HepG2 (cell line): ENCODE results near the gene AUTS2. TPM values are rescaled to one million over a fixed set of nuclear protein-coding genes. Genes with fewer than 3 reads are reported as not detected.

ENCODE experiments used
- ATAC-seq: fragments of 200-7000 bp; cut with Tn5 transposase; 3 replicates; pipeline ENCODE4 v1.9.1; 2020; ENCODE audit warnings: mild to moderate bottlenecking, moderate library complexity
- BruUV-seq: library from RNA; stranded (reverse); fragments of 400-500 nt; replicated peaks from 2 replicates; lab custom pipeline; 2021; lab: Mats Ljungman, UMichigan
- CTCF ChIA-PET: fragments of 300-600 bp; formaldehyde crosslinking; extraction: SDS; loops from one replicate; lab custom pipeline; 2021; ENCODE audit warnings: low total read pairs, inconsistent platforms, low intra/inter-chr PET ratio; lab: Yijun Ruan, JAX
- POLR2A ChIA-PET: fragments of 350-600 bp; sonication (Branson Sonifier 250); formaldehyde crosslinking; loops from one replicate; lab custom pipeline; 2020; ENCODE audit warnings: antibody characterized with exemption, inconsistent platforms; lab: Yijun Ruan, JAX
- DNase-seq: peaks from one replicate; pipeline ENCODE4 v3.0.0-alpha.2; 2015; ENCODE audit warnings: low spot score
- FAIRE-seq: peaks from 3 replicates; lab custom pipeline; 2011; peaks lifted over from hg19 to GRCh38; lab: Jason Lieb, UNC
- H2AFZ ChIP-seq: one replicate; pipeline ENCODE4 v1.6.1; 2011; ENCODE audit warnings: low read length, inconsistent platforms
- H3K27ac ChIP-seq: fragments of 300-600 bp; 3 replicates; pipeline ENCODE4 v1.8.0; 2011; ENCODE audit warnings: mixed run types, mild to moderate bottlenecking, mixed read lengths, low read length, inconsistent platforms; ENCODE audit not compliant: insufficient read depth; ENCODE audit errors: extremely low read length
- H3K27me3 ChIP-seq, 2 experiments: fragments of 200-600 bp in 1 of 2; 2 replicates in 1 of 2; 3 replicates in 1 of 2; pipeline versions ENCODE4 v1.6.0 to v1.8.0; 2011; ENCODE audit warnings: low read length in 2 of 2, mild to moderate bottlenecking in 2 of 2, moderate library complexity in 2 of 2, inconsistent platforms in 1 of 2; ENCODE audit not compliant: insufficient read depth in 2 of 2, control insufficient read depth in 1 of 2
- H3K36me3 ChIP-seq, 2 experiments: fragments of 200-600 bp in 1 of 2; replicated peaks in 1 of 2; 2 replicates in 1 of 2; 3 replicates in 1 of 2; pipeline versions ENCODE4 v1.5.1 to v1.8.0; 2011; ENCODE audit warnings: low read length in 2 of 2, inconsistent platforms in 1 of 2; ENCODE audit not compliant: insufficient read depth in 2 of 2, control insufficient read depth in 1 of 2
- H3K4me1 ChIP-seq: 2 replicates; pipeline ENCODE4 v1.5.1; 2012; ENCODE audit warnings: low read length, inconsistent platforms; ENCODE audit not compliant: insufficient read depth
- H3K4me2 ChIP-seq: 2 replicates; pipeline ENCODE4 v1.6.0; 2011; ENCODE audit warnings: low read depth, low read length, inconsistent platforms
- H3K4me3 ChIP-seq, 3 experiments: fragments of 200-600 bp in 1 of 3; sonication (generic), shearing (Covaris generic) in 1 of 3; replicated peaks in 1 of 3; 2 replicates each; pipeline ENCODE4 v1.5.1; 2011 to 2016; ENCODE audit warnings: low read length in 3 of 3, inconsistent platforms in 2 of 3, low read depth in 2 of 3, mild to moderate bottlenecking in 2 of 3, control low read depth in 1 of 3, mixed read lengths in 1 of 3; ENCODE audit not compliant: insufficient read depth in 1 of 3
- H3K79me2 ChIP-seq: one replicate; pipeline ENCODE4 v1.6.1; 2011; ENCODE audit warnings: low read length, inconsistent platforms; ENCODE audit not compliant: insufficient read depth
- H3K9ac ChIP-seq: 2 replicates; pipeline ENCODE4 v1.6.0; 2011; ENCODE audit warnings: mild to moderate bottlenecking, low read depth, low read length, inconsistent platforms; ENCODE audit not compliant: insufficient read depth
- H3K9me3 ChIP-seq: 2 replicates; pipeline ENCODE4 v1.5.1; 2012; ENCODE audit warnings: mild to moderate bottlenecking, low read length
- H4K20me1 ChIP-seq: 2 replicates; pipeline ENCODE4 v1.6.0; 2011; ENCODE audit warnings: inconsistent platforms, mild to moderate bottlenecking, low read length, moderate library complexity; ENCODE audit not compliant: insufficient read depth
- CHCHD3 ChIP-seq: sonication (generic); formaldehyde crosslinking; IDR thresholded peaks from 2 replicates; pipeline ENCODE4 v1.8.0; 2022; ENCODE audit warnings: mild to moderate bottlenecking, missing genetic modification reagents, moderate library complexity
- DBP ChIP-seq: sonication (generic); formaldehyde crosslinking; IDR thresholded peaks from 2 replicates; pipeline ENCODE4 v1.4.0; 2020; ENCODE audit warnings: missing genetic modification reagents; ENCODE audit errors: not compliant biosample characterization
- DMAP1 ChIP-seq: IDR thresholded peaks from 2 replicates; pipeline ENCODE4 v1.6.1; 2016
- ESRRA ChIP-seq: sonication (generic); formaldehyde crosslinking; IDR thresholded peaks from 2 replicates; pipeline ENCODE4 v1.5.1; 2020; ENCODE audit warnings: mild to moderate bottlenecking, low read depth, missing genetic modification reagents
- EZH2 ChIP-seq: conservative IDR thresholded peaks from 2 replicates; pipeline ENCODE4 v1.6.1; 2012; ENCODE audit warnings: mild to moderate bottlenecking, low read depth, low read length, moderate library complexity
- KDM3A ChIP-seq: IDR thresholded peaks from 2 replicates; pipeline ENCODE4 v1.6.1; 2018; ENCODE audit warnings: low read depth, missing compliant biosample characterization
- KDM6A ChIP-seq: IDR thresholded peaks from 2 replicates; pipeline ENCODE4 v1.6.1; 2016; ENCODE audit warnings: low read depth
- MAF1 ChIP-seq: sonication (generic); formaldehyde crosslinking; IDR thresholded peaks from 2 replicates; pipeline ENCODE4 v1.5.0; 2020; ENCODE audit warnings: missing genetic modification reagents, borderline replicate concordance
- MIER3 ChIP-seq: IDR thresholded peaks from 2 replicates; pipeline ENCODE4 v1.6.1; 2016; ENCODE audit warnings: missing compliant biosample characterization, borderline replicate concordance
- SNRNP70 ChIP-seq: fragments of 200-400 bp; formaldehyde crosslinking; IDR thresholded peaks from 2 replicates; pipeline ENCODE4 v1.6.1; 2017; ENCODE audit warnings: mild to moderate bottlenecking, low read depth, low read length, moderate library complexity
- TAF15 ChIP-seq: fragments of 200-400 bp; formaldehyde crosslinking; IDR thresholded peaks from one replicate; pipeline ENCODE4 v1.6.1; 2018; ENCODE audit warnings: mild to moderate bottlenecking, low read depth, low read length; ENCODE audit not compliant: poor library complexity, severe bottlenecking
- TRIM24 ChIP-seq: sonication (generic); formaldehyde crosslinking; IDR thresholded peaks from 2 replicates; pipeline ENCODE4 v1.8.0; 2022; ENCODE audit warnings: mild to moderate bottlenecking, missing genetic modification reagents
- WIZ ChIP-seq: sonication (generic); formaldehyde crosslinking; IDR thresholded peaks from 2 replicates; pipeline ENCODE4 v1.5.1; 2020; ENCODE audit warnings: mild to moderate bottlenecking, missing genetic modification reagents
- ZBTB42 ChIP-seq: sonication (generic); formaldehyde crosslinking; IDR thresholded peaks from 2 replicates; pipeline ENCODE4 v1.5.0; 2020; ENCODE audit warnings: mild to moderate bottlenecking, missing genetic modification reagents
- ZC3H4 ChIP-seq: sonication (generic); formaldehyde crosslinking; IDR thresholded peaks from 2 replicates; pipeline ENCODE4 v1.4.0; 2020; ENCODE audit warnings: missing genetic modification reagents, borderline replicate concordance
- ZFP1 ChIP-seq: IDR thresholded peaks from 2 replicates; pipeline ENCODE4 v1.6.1; 2016
- ZNF230 ChIP-seq: sonication (generic); formaldehyde crosslinking; IDR thresholded peaks from 2 replicates; pipeline ENCODE4 v1.4.0; 2020; ENCODE audit warnings: mild to moderate bottlenecking, missing genetic modification reagents
- ZNF547 ChIP-seq: sonication (generic); formaldehyde crosslinking; IDR thresholded peaks from 2 replicates; pipeline ENCODE4 v1.5.1; 2020; ENCODE audit warnings: mild to moderate bottlenecking, missing genetic modification reagents
- ZSCAN22 ChIP-seq: sonication (generic); formaldehyde crosslinking; IDR thresholded peaks from 2 replicates; pipeline ENCODE4 v1.4.0; 2020; ENCODE audit warnings: mild to moderate bottlenecking, missing genetic modification reagents
- WGBS: methylation state at CpG from one replicate; pipeline ENCODE4 v1.1.6; 2017; ENCODE audit warnings: low lambda C conversion rate; 5-methylcytosine and 5-hydroxymethylcytosine counted together
- in situ Hi-C: cut with HindIII; loops from 2 replicates; pipeline ENCODE4 v1.10.0; 2017; ENCODE audit warnings: low pct_unique_long_range_greater_than_20kb; ENCODE audit not compliant: extremely low pct_ligation_motif_present
- intact Hi-C: fragments of 100-400 bp; cut with micrococcal nuclease; formaldehyde crosslinking; loops from one replicate; pipeline ENCODE4 v1.10.0; 2022; ENCODE audit not compliant: unreplicated experiment
- polyA plus RNA-seq, 8 experiments: library from polyadenylated mRNA; depleted of rRNA in 3 of 8; stranded (reverse) in 7 of 8; unstranded in 1 of 8; fragments of >200 nt; fragmentation: Illumina TruSeq in 4 of 8; extraction: Trizol in 4 of 8; gene quantifications; 2 replicates each; pipeline versions ENCODE4 v1.2.1 to v1.2.3, GENCODE V29; 2011 to 2016; ENCODE audit warnings: low read depth in 4 of 8, missing spikeins in 1 of 8, mixed read lengths in 1 of 8; ENCODE audit not compliant: insufficient read depth in 1 of 8
- total RNA-seq, 5 experiments: library from RNA; depleted of rRNA; stranded (reverse); fragments of >200 nt; fragmentation: Illumina TruSeq; extraction: Trizol; gene quantifications; 2 replicates each; pipeline ENCODE4 v1.2.3, GENCODE V29; 2016; ENCODE audit warnings: low read depth in 1 of 5
- TF ChIP-seq, protein P1 (sequence below): sonication (generic); formaldehyde crosslinking; IDR thresholded peaks from 2 replicates; pipeline ENCODE4 v1.9.0; 2021; ENCODE audit warnings: missing genetic modification reagents, mild to moderate bottlenecking, borderline replicate concordance

AUTS2 gene
- total and polyA plus RNA-seq, 2 of the 13 experiments (the other 11 are each of a cell fraction or from before 2014, with no cell fraction given), result 0.38 TPM; not detected in 1

- TF ChIP-seq DBP (CRISPR knock-in tag) (no peak), ZBTB42 (CRISPR knock-in tag) (no peak)
Observed at GRCh38 chr7:70237831-70238575, 639.7 kb downstream of the AUTS2 start (continued).

- Histone ChIP-seq H3K4me3 (no peak overlapping the region), H3K4me1 (no peaks in the 10 kb centered on the region), H4K20me1 (no peaks in the 10 kb centered on the region), H3K9ac (no peak overlapping the region), H3K9me3 (no peaks in the 10 kb centered on the region), H3K79me2 (no peaks in the 10 kb centered on the region), H3K27ac (no peak overlapping the region), H3K36me3 (no peaks in the 10 kb centered on the region), H3K27me3 (no peaks in the 10 kb centered on the region), H3K4me2 (no peak overlapping the region), H2AFZ (no peak overlapping the region)
- intact Hi-C loops (no loop called here), in situ Hi-C loops (no loop called here)
- WGBS, result 0% methylated on average over 1 of the region's 3 CpGs
- ChIA-PET CTCF (no interaction called here), POLR2A (no interaction called here)
- DNase-seq, result no peak
- no peak for TF ChIP-seq WIZ (CRISPR knock-in tag)
- no peak for TF ChIP-seq KDM3A
- no peak for TF ChIP-seq ZBTB42 (CRISPR knock-in tag)
- TF ChIP-seq ESRRA (CRISPR knock-in tag), result no peak
- no peak for TF ChIP-seq TAF15
- no peak for TF ChIP-seq ZFP1 (CRISPR knock-in tag)
- TF ChIP-seq ZSCAN22 (CRISPR knock-in tag), result no peak
- no peak for TF ChIP-seq ZNF230 (CRISPR knock-in tag)
- TF ChIP-seq EZH2, result no peak
- TF ChIP-seq MAF1 (CRISPR knock-in tag), result no peak
- TF ChIP-seq, protein P1, sequence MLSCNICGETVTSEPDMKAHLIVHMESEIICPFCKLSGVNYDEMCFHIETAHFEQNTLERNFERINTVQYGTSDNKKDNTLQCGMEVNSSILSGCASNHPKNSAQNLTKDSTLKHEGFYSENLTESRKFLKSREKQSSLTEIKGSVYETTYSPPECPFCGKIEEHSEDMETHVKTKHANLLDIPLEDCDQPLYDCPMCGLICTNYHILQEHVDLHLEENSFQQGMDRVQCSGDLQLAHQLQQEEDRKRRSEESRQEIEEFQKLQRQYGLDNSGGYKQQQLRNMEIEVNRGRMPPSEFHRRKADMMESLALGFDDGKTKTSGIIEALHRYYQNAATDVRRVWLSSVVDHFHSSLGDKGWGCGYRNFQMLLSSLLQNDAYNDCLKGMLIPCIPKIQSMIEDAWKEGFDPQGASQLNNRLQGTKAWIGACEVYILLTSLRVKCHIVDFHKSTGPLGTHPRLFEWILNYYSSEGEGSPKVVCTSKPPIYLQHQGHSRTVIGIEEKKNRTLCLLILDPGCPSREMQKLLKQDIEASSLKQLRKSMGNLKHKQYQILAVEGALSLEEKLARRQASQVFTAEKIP (CRISPR knock-in tag), result no peak
- TF ChIP-seq ZC3H4 (CRISPR knock-in tag), result no peak
- no peak for TF ChIP-seq KDM6A
- TF ChIP-seq MIER3 (CRISPR knock-in tag), result no peak
- TF ChIP-seq ZNF547 (CRISPR knock-in tag), result no peak
- no peak for TF ChIP-seq CHCHD3
- TF ChIP-seq SNRNP70, result no peak
- TF ChIP-seq DMAP1 (CRISPR knock-in tag), result no peak
- no peak for TF ChIP-seq TRIM24 (CRISPR knock-in tag)
- ATAC-seq, result no peak
- no peak for FAIRE-seq
- BruUV-seq, result no TSS peak
Observed at GRCh38 chr7:70239918-70240317, 641.6 kb downstream of the AUTS2 start.
